Neuronal stem cell (in vitro differentiated cells): ENCODE data around the gene CCDC187.

ENCODE experiments used
- DNase-seq: peaks from one replicate; pipeline ENCODE4 v3.0.0-alpha.2; 2013; ENCODE audit warnings: low spot score
- H2AFZ ChIP-seq: one replicate; pipeline ENCODE4 v1.6.1; 2013; ENCODE audit warnings: mild to moderate bottlenecking, low read length, inconsistent platforms
- H2AK5ac ChIP-seq: 2 replicates; pipeline ENCODE4 v1.6.1; 2013; ENCODE audit warnings: low read depth, mild to moderate bottlenecking, inconsistent platforms, low read length, moderate library complexity, mixed read lengths
- H2BK120ac ChIP-seq: 2 replicates; pipeline ENCODE4 v1.6.1; 2013; ENCODE audit warnings: low read depth, mild to moderate bottlenecking, inconsistent platforms, low read length, moderate library complexity, mixed read lengths
- H2BK12ac ChIP-seq: one replicate; pipeline ENCODE4 v1.6.1; 2013; ENCODE audit warnings: low read length, inconsistent platforms
- H2BK15ac ChIP-seq: 2 replicates; pipeline ENCODE4 v1.6.1; 2013; ENCODE audit warnings: mild to moderate bottlenecking, low read length, inconsistent platforms, mixed read lengths
- H2BK5ac ChIP-seq: one replicate; pipeline ENCODE4 v1.6.1; 2013; ENCODE audit warnings: inconsistent platforms, mild to moderate bottlenecking, low read length, moderate library complexity
- H3K14ac ChIP-seq: one replicate; pipeline ENCODE4 v1.6.1; 2013; ENCODE audit warnings: low read length, inconsistent platforms
- H3K18ac ChIP-seq: 2 replicates; pipeline ENCODE4 v1.6.1; 2013; ENCODE audit warnings: low read length, inconsistent platforms
- H3K23ac ChIP-seq: 2 replicates; pipeline ENCODE4 v1.6.1; 2013; ENCODE audit warnings: low read depth, mild to moderate bottlenecking, mixed read lengths, low read length, inconsistent platforms; ENCODE audit not compliant: poor library complexity
- H3K27ac ChIP-seq: replicated peaks from 3 replicates; pipeline ENCODE4 v1.5.1; 2013; ENCODE audit warnings: low read length, inconsistent platforms
- H3K27me3 ChIP-seq, 3 experiments: 2 replicates each; pipeline ENCODE4 v1.6.1; 2013; ENCODE audit warnings: low read length in 3 of 3, mild to moderate bottlenecking in 2 of 3, inconsistent platforms in 1 of 3, low read depth in 1 of 3, mixed read lengths in 1 of 3, moderate library complexity in 1 of 3; ENCODE audit not compliant: control insufficient read depth in 3 of 3, insufficient read depth in 3 of 3
- H3K36me3 ChIP-seq, 2 donors: replicated peaks in 1 of 2; 2 replicates each; pipeline ENCODE4 v1.6.1; 2013; ENCODE audit warnings: low read length in 2 of 2; ENCODE audit not compliant: control insufficient read depth in 2 of 2, insufficient read depth in 2 of 2
- H3K4ac ChIP-seq: 2 replicates; pipeline ENCODE4 v1.6.1; 2013; ENCODE audit warnings: inconsistent platforms, mild to moderate bottlenecking, low read length, moderate library complexity
- H3K4me1 ChIP-seq, 2 donors: 1 replicate in 1 of 2; 2 replicates in 1 of 2; pipeline ENCODE4 v1.6.1; 2013; ENCODE audit warnings: low read length in 2 of 2, low read depth in 1 of 2; ENCODE audit not compliant: control insufficient read depth in 2 of 2, insufficient read depth in 1 of 2
- H3K4me2 ChIP-seq: one replicate; pipeline ENCODE4 v1.6.1; 2013; ENCODE audit warnings: mild to moderate bottlenecking, low read length, inconsistent platforms; ENCODE audit not compliant: insufficient read depth, poor library complexity, severe bottlenecking
- H3K4me3 ChIP-seq, 2 donors: 2 replicates each; pipeline ENCODE4 v1.5.1; 2013; ENCODE audit warnings: low read length in 2 of 2, mild to moderate bottlenecking in 2 of 2, inconsistent platforms in 1 of 2, moderate library complexity in 1 of 2
- H3K79me1 ChIP-seq: one replicate; pipeline ENCODE4 v1.6.1; 2013; ENCODE audit warnings: low read depth, mild to moderate bottlenecking, inconsistent platforms, low read length, moderate library complexity
- H3K9ac ChIP-seq: one replicate; pipeline ENCODE4 v1.6.1; 2013; ENCODE audit warnings: mild to moderate bottlenecking, low read depth, low read length, inconsistent platforms; ENCODE audit not compliant: poor library complexity
- H3K9me3 ChIP-seq, 2 donors: replicated peaks in 1 of 2; 2 replicates each; pipeline versions ENCODE3 to v1.6.1; 2013; ENCODE audit warnings: low read length in 2 of 2, mild to moderate bottlenecking in 2 of 2, inconsistent platforms in 1 of 2, low read depth in 1 of 2, mixed read lengths in 1 of 2, moderate library complexity in 1 of 2; ENCODE audit not compliant: control insufficient read depth in 2 of 2, insufficient read depth in 1 of 2
- H4K8ac ChIP-seq: one replicate; pipeline ENCODE4 v1.6.1; 2013; ENCODE audit warnings: low read depth, mild to moderate bottlenecking, inconsistent platforms, low read length, moderate library complexity
- H4K91ac ChIP-seq: one replicate; pipeline ENCODE4 v1.6.1; 2013; ENCODE audit warnings: low read length, low read depth, mild to moderate bottlenecking, inconsistent platforms; ENCODE audit not compliant: poor library complexity
- WGBS, 2 donors: extraction: QIAGEN DNeasy Blood & Tissue Kit; methylation state at CpG; one replicate each; pipeline ENCODE4 v1.1.7; 2013; ENCODE audit warnings: missing lambda C conversion rate in 2 of 2, mixed read lengths in 1 of 2; ENCODE audit not compliant: insufficient read length in 2 of 2, insufficient replicate concordance in 1 of 2; ENCODE audit errors: extremely low coverage in 2 of 2; 5-methylcytosine and 5-hydroxymethylcytosine counted together

The CCDC187 gene

DNA sequence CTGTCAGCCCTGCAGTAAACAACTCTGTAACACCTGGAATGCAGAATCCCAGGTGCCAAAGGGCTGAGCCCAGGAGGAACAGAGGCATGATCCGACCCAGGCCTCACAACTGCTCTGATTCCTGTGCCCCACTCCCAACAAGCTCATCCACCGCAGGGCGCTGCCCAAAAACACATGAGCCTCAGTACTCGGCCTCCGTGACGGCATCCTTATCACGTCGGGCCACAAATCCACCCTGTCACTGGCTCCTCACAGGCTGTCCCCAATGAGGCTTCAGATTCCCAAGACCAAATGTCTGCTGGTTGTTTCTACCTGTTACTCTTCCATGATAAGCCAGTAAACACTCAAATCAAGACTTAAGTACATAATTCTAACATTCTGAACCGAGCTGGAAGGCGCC, 73.5 kb downstream of the CCDC187 start:
- Histone ChIP-seq H3K18ac (no peak overlapping the region), H2AK5ac (no peak overlapping the region), H3K23ac (no peak overlapping the region), H3K4ac (no peak overlapping the region), H2BK12ac (no peak overlapping the region), H3K27me3 (no peaks in the 10 kb centered on the region), H3K9ac (no peak overlapping the region), H3K9me3 (no peaks in the 10 kb centered on the region), H3K27ac (no peak overlapping the region), H3K4me1 (no peaks in the 10 kb centered on the region), H3K4me3 (no peak overlapping the region), H4K8ac (no peak overlapping the region), H4K91ac (no peak overlapping the region), H2AFZ (no peak overlapping the region), H2BK5ac (no peak overlapping the region), H3K79me1 (peaks cover 23% of the 10 kb centered on the region), H3K36me3 (peaks cover 12 to 54% of the 10 kb centered on the region in 2 donors), H2BK120ac (no peak overlapping the region), H3K14ac (no peak overlapping the region), H3K4me2 (no peak overlapping the region), H2BK15ac (no peak overlapping the region)
- no peak for DNase-seq
- WGBS, 2 donors: no CpG with 5 or more reads among the region's 10 CpGs

DNA sequence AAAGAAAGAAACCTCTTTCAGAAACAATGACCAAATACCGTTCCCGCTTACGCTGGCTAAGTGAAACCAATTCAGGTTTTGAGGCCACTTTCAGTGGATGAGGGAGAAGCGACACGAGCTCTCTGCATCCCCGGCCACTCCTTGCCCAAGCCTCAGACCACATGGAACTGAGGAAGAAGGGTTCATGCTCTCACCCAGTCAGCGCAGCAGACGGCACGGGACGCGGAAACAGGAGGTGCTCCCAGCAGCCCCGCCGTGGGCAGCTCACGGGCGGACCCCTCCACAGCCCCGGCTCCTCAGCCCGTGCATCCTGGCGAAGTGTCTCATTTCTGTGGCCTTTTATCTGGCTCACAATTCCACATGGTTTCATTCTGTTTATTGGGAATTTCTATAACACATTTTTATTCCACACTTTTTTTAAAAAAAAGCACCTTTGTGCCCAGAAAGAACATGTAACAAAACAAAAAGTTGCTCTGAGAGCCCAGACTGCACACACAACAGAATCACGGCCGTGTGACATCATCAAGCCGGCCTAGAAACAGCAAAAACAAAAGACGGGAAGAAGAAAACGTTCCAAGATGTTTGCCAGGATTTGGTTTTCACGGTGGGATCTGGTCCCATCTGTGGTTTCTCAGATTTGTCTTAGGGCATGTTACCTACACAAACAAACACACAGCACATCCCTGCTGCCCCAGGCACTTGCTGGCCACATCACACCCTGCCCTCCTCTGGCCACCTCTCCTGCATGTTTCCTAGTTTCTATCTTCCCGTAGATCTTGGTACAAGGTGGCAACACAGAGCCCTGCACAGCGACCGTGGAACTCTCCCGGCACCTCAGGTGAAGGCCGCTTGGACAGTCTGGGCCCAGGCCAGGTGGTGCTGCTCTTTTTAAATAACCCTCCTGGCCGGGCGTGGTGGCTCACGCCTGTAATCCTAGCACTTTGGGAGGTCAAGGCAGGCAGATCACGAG, 74.5 kb downstream of the CCDC187 start:
- Histone ChIP-seq H3K4me2 (no peak overlapping the region), H2AFZ (no peak overlapping the region), H3K18ac (no peak overlapping the region), H3K79me1 (peaks cover 14% of the 10 kb centered on the region), H3K4me1 (no peaks in the 10 kb centered on the region), H3K4me3 (no peak overlapping the region), H3K27me3 (no peaks in the 10 kb centered on the region), H2BK5ac (no peak overlapping the region), H2BK12ac (no peak overlapping the region), H4K8ac (no peak overlapping the region), H2BK120ac (no peak overlapping the region), H2BK15ac (no peak overlapping the region), H3K27ac (no peak overlapping the region), H3K36me3 (peaks cover 8 to 55% of the 10 kb centered on the region in 2 donors), H3K23ac (no peak overlapping the region), H3K4ac (no peak overlapping the region), H4K91ac (no peak overlapping the region), H3K9ac (no peak overlapping the region), H3K9me3 (no peaks in the 10 kb centered on the region), H3K14ac (no peak overlapping the region), H2AK5ac (no peak overlapping the region)
- no CpG with 5 or more reads among the region's 33 CpGs for WGBS, 2 donors
- DNase-seq: no peak

DNA sequence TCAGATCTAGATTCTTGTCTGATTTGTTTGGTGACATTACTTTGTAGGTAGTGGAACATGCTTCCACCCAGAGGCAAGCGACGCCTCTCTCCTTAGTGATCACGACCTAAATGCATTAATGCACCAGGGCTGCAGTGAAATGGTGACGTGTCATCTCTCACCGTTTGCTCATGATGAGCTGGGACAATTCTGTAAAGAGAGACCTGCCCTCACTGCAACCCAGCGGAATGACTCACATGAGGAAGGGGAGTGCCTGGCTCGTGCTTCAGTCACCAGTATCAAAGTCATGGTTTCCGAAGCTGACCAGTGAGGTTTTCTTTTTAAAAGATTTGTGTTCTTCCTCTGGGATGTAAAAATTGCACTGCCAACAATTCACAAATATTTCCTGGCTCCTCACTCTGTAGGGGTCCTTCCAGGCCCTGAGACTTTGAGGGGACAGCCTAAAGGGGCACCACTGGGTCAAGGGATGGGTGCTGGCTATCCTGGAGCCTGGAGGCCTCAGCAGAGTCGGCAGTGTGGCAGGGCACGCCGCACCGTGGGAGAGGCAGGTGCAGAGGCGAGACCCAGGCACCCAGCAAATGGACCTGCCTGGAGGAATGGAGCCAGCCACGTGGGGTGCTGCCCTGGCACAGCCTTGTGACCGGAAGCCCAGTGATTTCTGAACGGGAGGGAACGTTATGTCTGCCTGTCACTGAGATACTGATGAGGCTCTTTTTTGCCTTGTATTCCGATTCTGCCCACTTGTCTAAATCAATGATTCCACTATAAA, 75.6 kb downstream of the CCDC187 start:
- Histone ChIP-seq H2AFZ (no peak overlapping the region), H2BK15ac (no peak overlapping the region), H3K4ac (no peak overlapping the region), H4K8ac (no peak overlapping the region), H3K79me1 (peaks cover 16% of the 10 kb centered on the region), H3K27ac (no peak overlapping the region), H3K9me3 (no peaks in the 10 kb centered on the region), H3K18ac (no peak overlapping the region), H2BK5ac (no peak overlapping the region), H3K9ac (no peak overlapping the region), H3K27me3 (no peaks in the 10 kb centered on the region), H4K91ac (no peak overlapping the region), H2BK120ac (no peak overlapping the region), H3K23ac (no peak overlapping the region), H3K4me2 (no peak overlapping the region), H3K14ac (no peak overlapping the region), H2AK5ac (no peak overlapping the region), H3K4me3 (no peak overlapping the region), H2BK12ac (no peak overlapping the region), H3K36me3 (peaks cover 11 to 55% of the 10 kb centered on the region in 2 donors), H3K4me1 (no peaks in the 10 kb centered on the region)
- WGBS, 2 donors: no CpG with 5 or more reads among the region's 18 CpGs
- DNase-seq: no peak
